Loucy (cell line): ENCODE measurements around the gene HIGD2A.

ENCODE experiments used
- H2AFZ ChIP-seq: fragments of 200-600 bp; sonication (generic); 2 replicates; pipeline ENCODE4 v1.6.0; 2016; ENCODE audit warnings: antibody characterized with exemption, mild to moderate bottlenecking, low read length, moderate library complexity
- H3F3A ChIP-seq: fragments of 200-600 bp; 2 replicates; pipeline ENCODE4 v1.6.0; 2016; ENCODE audit warnings: antibody characterized with exemption, low read depth, mild to moderate bottlenecking
- H3K27me3 ChIP-seq: fragments of 200-600 bp; sonication (generic); 2 replicates; pipeline ENCODE4 v1.6.1; 2014; ENCODE audit warnings: low read length, mild to moderate bottlenecking; ENCODE audit not compliant: insufficient read depth, poor library complexity, severe bottlenecking
- H3K36me3 ChIP-seq: fragments of 200-600 bp; sonication (generic); 2 replicates; pipeline ENCODE4 v1.6.1; 2016; ENCODE audit warnings: low read length; ENCODE audit not compliant: insufficient read depth
- H3K4me1 ChIP-seq: fragments of 200-600 bp; sonication (generic); 2 replicates; pipeline ENCODE4 v1.5.1; 2014; ENCODE audit warnings: low read length, mild to moderate bottlenecking; ENCODE audit not compliant: insufficient read depth, poor library complexity, severe bottlenecking
- H3K4me2 ChIP-seq: fragments of 200-600 bp; sonication (generic); 2 replicates; pipeline ENCODE4 v1.6.0; 2014; ENCODE audit warnings: antibody characterized with exemption, low read length, low read depth, mild to moderate bottlenecking; ENCODE audit not compliant: poor library complexity, severe bottlenecking
- H3K4me3 ChIP-seq: fragments of 200-600 bp; sonication (generic); 2 replicates; pipeline ENCODE4 v1.5.1; 2014; ENCODE audit warnings: low read length, mild to moderate bottlenecking, mixed read lengths; ENCODE audit not compliant: poor library complexity, severe bottlenecking
- H3K79me2 ChIP-seq: fragments of 200-600 bp; sonication (generic); 2 replicates; pipeline ENCODE4 v1.6.1; 2014; ENCODE audit warnings: low read length; ENCODE audit not compliant: insufficient read depth
- H3K9ac ChIP-seq: fragments of 200-600 bp; sonication (generic); 2 replicates; pipeline ENCODE4 v1.6.0; 2014; ENCODE audit warnings: mild to moderate bottlenecking, low read depth, low read length, moderate library complexity; ENCODE audit not compliant: poor library complexity, severe bottlenecking
- H3K9me2 ChIP-seq: fragments of 200-600 bp; sonication (generic); replicated peaks from 2 replicates; pipeline ENCODE4 v1.6.1; 2016; ENCODE audit warnings: low read depth, low read length, mixed read lengths
- H3K9me3 ChIP-seq: fragments of 200-600 bp; sonication (generic); 2 replicates; pipeline ENCODE4 v1.6.1; 2014; ENCODE audit warnings: mild to moderate bottlenecking, antibody characterized with exemption, low read length, low read depth; ENCODE audit not compliant: insufficient read depth
- H4K20me1 ChIP-seq: fragments of 200-600 bp; sonication (generic); 2 replicates; pipeline ENCODE4 v1.6.0; 2014; ENCODE audit warnings: antibody characterized with exemption, low read length, mild to moderate bottlenecking; ENCODE audit not compliant: insufficient read depth, poor library complexity, severe bottlenecking
- EZH2phosphoT487 ChIP-seq: fragments of 200-600 bp; IDR thresholded peaks from 2 replicates; pipeline ENCODE4 v1.6.1; 2018; ENCODE audit warnings: antibody characterized with exemption, mild to moderate bottlenecking, moderate library complexity, borderline replicate concordance
- TF ChIP-seq, protein P1 (sequence below): fragments of 200-600 bp; sonication (generic); conservative IDR thresholded peaks from 2 replicates; pipeline ENCODE4 v1.5.1; 2014; ENCODE audit warnings: mild to moderate bottlenecking, antibody characterized with exemption, low read length

HIGD2A gene

DNA sequence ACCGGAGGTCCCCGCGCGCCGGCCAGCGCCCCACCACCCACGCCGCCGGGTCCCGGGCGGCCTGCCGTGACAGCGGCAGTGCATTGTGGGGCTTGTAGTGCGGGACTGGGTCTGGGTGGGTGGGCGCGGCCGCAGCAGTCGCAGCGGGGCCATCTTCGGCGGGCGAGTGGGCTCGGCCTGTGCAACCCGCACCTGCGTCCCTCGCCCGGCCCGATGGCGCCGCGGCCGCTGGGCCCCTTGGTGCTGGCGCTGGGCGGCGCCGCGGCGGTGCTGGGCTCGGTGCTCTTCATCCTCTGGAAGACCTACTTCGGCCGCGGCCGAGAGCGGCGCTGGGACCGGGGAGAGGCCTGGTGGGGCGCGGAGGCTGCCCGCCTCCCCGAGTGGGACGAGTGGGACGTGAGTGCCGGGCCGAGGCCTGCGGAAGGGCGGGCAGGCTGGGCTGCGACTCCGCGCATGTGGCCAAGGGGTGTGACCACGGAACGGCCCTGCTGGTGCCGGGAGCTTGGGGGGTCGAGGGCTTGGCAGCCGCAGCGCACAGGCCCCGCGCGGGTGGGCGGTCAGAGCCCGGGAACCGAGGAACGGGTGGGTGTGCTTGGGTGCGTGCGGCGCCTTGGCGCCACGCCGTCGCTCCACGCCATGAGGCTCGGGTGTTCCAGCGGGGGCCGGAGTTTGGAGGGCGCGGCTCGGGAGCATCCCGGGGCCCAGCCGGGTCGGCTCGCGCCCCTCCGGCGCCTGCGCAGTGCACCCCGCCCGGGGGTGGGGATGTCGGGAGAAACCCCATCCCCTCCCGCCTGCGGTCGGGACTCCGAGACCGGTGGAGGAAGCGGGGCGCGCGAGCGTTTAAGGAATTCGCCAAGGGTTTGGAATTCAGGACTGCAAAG lies 23.0 kb upstream of the HIGD2A start, which contains the start of gene ARL10:
ARL10 (plus strand) TSS at position 137 of the 881 bp plus-strand sequence; CDS start at position 214, 77 bp downstream.
- Histone ChIP-seq H3K27me3 (no peaks in the 10 kb centered on the region), H3K9ac (peak within 1 kb of the TSS; percentile 67), H3K79me2 (peaks cover 8% of the 10 kb centered on the region), H3K4me1 (peaks cover 7% of the 10 kb centered on the region), H3K4me3 (peak within 1 kb of the TSS; percentile 73), H2AFZ (peak within 1 kb of the TSS; percentile 84), H3F3A (no peaks in the 10 kb centered on the region), H3K36me3 (no peaks in the 10 kb centered on the region), H3K9me3 (no peaks in the 10 kb centered on the region), H4K20me1 (peaks cover 5% of the 10 kb centered on the region), H3K9me2 (no peaks in the 10 kb centered on the region), H3K4me2 (peak within 1 kb of the TSS; percentile 71)
- TF ChIP-seq, protein P1, sequence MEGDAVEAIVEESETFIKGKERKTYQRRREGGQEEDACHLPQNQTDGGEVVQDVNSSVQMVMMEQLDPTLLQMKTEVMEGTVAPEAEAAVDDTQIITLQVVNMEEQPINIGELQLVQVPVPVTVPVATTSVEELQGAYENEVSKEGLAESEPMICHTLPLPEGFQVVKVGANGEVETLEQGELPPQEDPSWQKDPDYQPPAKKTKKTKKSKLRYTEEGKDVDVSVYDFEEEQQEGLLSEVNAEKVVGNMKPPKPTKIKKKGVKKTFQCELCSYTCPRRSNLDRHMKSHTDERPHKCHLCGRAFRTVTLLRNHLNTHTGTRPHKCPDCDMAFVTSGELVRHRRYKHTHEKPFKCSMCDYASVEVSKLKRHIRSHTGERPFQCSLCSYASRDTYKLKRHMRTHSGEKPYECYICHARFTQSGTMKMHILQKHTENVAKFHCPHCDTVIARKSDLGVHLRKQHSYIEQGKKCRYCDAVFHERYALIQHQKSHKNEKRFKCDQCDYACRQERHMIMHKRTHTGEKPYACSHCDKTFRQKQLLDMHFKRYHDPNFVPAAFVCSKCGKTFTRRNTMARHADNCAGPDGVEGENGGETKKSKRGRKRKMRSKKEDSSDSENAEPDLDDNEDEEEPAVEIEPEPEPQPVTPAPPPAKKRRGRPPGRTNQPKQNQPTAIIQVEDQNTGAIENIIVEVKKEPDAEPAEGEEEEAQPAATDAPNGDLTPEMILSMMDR = no peak
- no peak for TF ChIP-seq EZH2phosphoT487

DNA sequence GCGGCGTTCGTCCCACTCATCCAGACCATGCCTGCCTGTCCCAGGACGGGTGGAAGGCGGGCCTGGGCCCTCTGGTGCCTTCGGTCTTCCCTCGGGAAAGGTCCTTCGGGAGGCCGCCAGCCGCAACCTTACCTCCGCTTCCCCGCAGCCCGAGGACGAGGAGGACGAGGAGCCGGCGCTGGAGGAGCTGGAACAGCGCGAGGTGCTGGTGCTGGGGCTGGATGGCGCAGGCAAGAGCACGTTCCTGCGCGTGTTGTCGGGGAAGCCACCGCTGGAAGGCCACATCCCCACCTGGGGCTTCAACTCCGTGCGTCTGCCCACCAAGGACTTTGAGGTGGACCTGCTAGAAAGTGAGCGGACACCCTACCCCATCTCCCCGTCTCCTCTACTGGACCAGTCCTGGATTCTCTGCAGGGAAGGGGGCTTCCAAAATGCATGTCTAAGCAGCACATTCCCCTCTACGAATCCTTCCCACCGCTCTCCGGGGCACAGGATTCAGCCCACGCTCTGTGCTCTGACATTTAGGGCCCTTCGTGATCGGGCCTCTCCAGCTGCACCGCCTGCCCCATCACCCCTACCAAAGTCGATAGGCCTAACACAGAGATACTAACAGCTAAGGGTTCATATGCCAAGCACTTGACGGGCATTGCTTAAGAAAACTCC lies 22.2 kb upstream of the HIGD2A start:
- Histone ChIP-seq H3K79me2 (peaks cover 2% of the 10 kb centered on the region; the same call in 1 of the 2 replicates), H2AFZ (no peak overlapping the region), H3K27me3 (no peaks in the 10 kb centered on the region), H4K20me1 (no peaks in the 10 kb centered on the region), H3K4me3 (peak overlapping the region; percentile 73), H3F3A (no peaks in the 10 kb centered on the region), H3K4me1 (peaks cover 7% of the 10 kb centered on the region), H3K9ac (peak overlapping the region; percentile 67), H3K4me2 (peak overlapping the region; percentile 71), H3K9me2 (no peaks in the 10 kb centered on the region), H3K36me3 (no peaks in the 10 kb centered on the region), H3K9me3 (no peaks in the 10 kb centered on the region)
- no peak for TF ChIP-seq EZH2phosphoT487
- TF ChIP-seq, protein P1 = no peak

DNA sequence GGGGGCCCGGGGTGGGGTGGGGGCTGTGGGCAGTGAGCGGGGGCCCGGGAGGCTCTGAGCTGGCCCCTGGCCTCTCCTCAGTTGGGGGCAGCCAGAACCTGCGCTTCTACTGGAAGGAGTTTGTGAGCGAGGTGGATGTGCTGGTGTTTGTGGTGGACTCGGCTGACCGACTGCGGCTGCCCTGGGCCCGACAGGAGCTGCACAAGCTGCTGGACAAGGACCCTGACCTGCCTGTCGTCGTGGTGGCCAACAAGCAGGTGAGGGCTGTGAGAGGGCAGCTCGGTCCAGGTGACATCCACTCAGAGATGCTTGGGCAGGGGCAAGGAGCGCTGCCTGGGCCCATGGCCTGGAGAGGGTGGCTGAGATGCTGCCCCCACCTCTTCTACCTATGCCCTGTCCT lies 19.8 kb upstream of the HIGD2A start:
- H3K36me3 ChIP-seq = no peaks in the 10 kb centered on the region
- no peaks in the 10 kb centered on the region for H3K27me3 ChIP-seq
- H3K79me2 ChIP-seq = no peaks in the 10 kb centered on the region
- H3K4me1 ChIP-seq = no peaks in the 10 kb centered on the region
- no peaks in the 10 kb centered on the region for H4K20me1 ChIP-seq
- TF ChIP-seq, protein P1 = no peak
- TF ChIP-seq EZH2phosphoT487 = no peak
- no peaks in the 10 kb centered on the region for H3F3A ChIP-seq
- no peaks in the 10 kb centered on the region for H3K9me3 ChIP-seq
- H3K9me2 ChIP-seq = no peaks in the 10 kb centered on the region
- no peak overlapping the region for H2AFZ ChIP-seq
- no peak overlapping the region for H3K4me3 ChIP-seq
- H3K4me2 ChIP-seq = no peak overlapping the region
- H3K9ac ChIP-seq = no peak overlapping the region
